Hematopoietic multipotent progenitor cell treated with erythropoietin and hydrocortisone succinate and interleukin-3 and kit ligand, for 15 days (in vitro differentiated cells): ENCODE results near the gene SAE1.
A peak's percentile ranks its signal among the peaks of the same experiment; 100 is the strongest.
"Not testable (repeated sequence)": the region's sequence is repeated elsewhere in the genome, so short reads cannot be mapped to it uniquely, and the experiment has no call there.

Experiments used
- DNase-seq: peaks from one replicate; pipeline ENCODE4 v3.0.0-alpha.2; 2015; ENCODE audit warnings: low spot score

Gene SAE1

GRCh38 chr19:47130120-47130588 lies 481 bp upstream of the SAE1 start:
- DNase-seq, result no peak

GRCh38 chr19:47132194-47132852 lies 1.7 kb downstream of the SAE1 start:
- DNase-seq, result no peak

- DNase-seq, result no peak
Observed at GRCh38 chr19:47133021-47133471, 2.4 kb downstream of the SAE1 start.

- no peak for DNase-seq
Observed at GRCh38 chr19:47134545-47134944, 3.9 kb downstream of the SAE1 start.

GRCh38 chr19:47135156-47135555 lies 4.5 kb downstream of the SAE1 start:
- DNase-seq, result no peak

GRCh38 chr19:47141252-47141651 lies 10.6 kb downstream of the SAE1 start:
- not testable (repeated sequence) for DNase-seq

- no peak for DNase-seq
Observed at GRCh38 chr19:47141695-47142094, 11.1 kb downstream of the SAE1 start.

GRCh38 chr19:47142779-47143178 lies 12.1 kb downstream of the SAE1 start:
- DNase-seq, result no peak

GRCh38 chr19:47143322-47144073 lies 12.9 kb downstream of the SAE1 start:
- no peak for DNase-seq

GRCh38 chr19:47144630-47145029 lies 14.0 kb downstream of the SAE1 start:
- DNase-seq, result no peak

- no peak for DNase-seq
Observed at GRCh38 chr19:47145639-47146486, 15.2 kb downstream of the SAE1 start.

- DNase-seq, result no peak
Observed at GRCh38 chr19:47146920-47147319, 16.3 kb downstream of the SAE1 start.

- DNase-seq, result peak; percentile 31
Observed at GRCh38 chr19:47151627-47152026, 21.0 kb downstream of the SAE1 start.

- DNase-seq, result no peak
Observed at GRCh38 chr19:47152205-47152604, 21.6 kb downstream of the SAE1 start.

- no peak for DNase-seq
Observed at GRCh38 chr19:47152632-47153031, 22.0 kb downstream of the SAE1 start.

- no peak for DNase-seq
Observed at GRCh38 chr19:47153266-47153665, 22.6 kb downstream of the SAE1 start.

GRCh38 chr19:47155148-47155547 lies 24.5 kb downstream of the SAE1 start:
- DNase-seq, result no peak

- no peak for DNase-seq
Observed at GRCh38 chr19:47156861-47157430, 26.3 kb downstream of the SAE1 start.

- no peak for DNase-seq
Observed at GRCh38 chr19:47157431-47158321, 27.0 kb downstream of the SAE1 start.

- no peak for DNase-seq
Observed at GRCh38 chr19:47158367-47158791, 27.7 kb downstream of the SAE1 start.

GRCh38 chr19:47158879-47159503 lies 28.4 kb downstream of the SAE1 start:
- no peak for DNase-seq
